Endothelial cell of umbilical vein (primary cell): ENCODE measurements around the gene FOXN1. TPM values are rescaled to one million over a fixed set of nuclear protein-coding genes. Genes with fewer than 3 reads are reported as not detected.

ENCODE experiments used
- BruUV-seq: library from RNA; stranded (reverse); fragments of 400-500 nt; replicated peaks from 2 replicates; lab custom pipeline; 2021; lab: Mats Ljungman, UMichigan
- CTCF ChIA-PET: fragments of 300-600, 350-600 bp; sonication (Branson Sonifier 250); formaldehyde crosslinking; loops from one replicate; lab custom pipeline; 2021; ENCODE audit warnings: antibody characterized with exemption, inconsistent platforms; lab: Charles Lee
- POLR2A ChIA-PET: fragments of 300-600, 350-600 bp; sonication (Branson Sonifier 250); formaldehyde crosslinking; loops from one replicate; lab custom pipeline; 2021; ENCODE audit warnings: antibody characterized with exemption, inconsistent platforms; lab: Charles Lee
- DNase-seq: peaks from one replicate; pipeline ENCODE4 v3.0.0-alpha.2; 2011; ENCODE audit warnings: low read depth, low spot score
- FAIRE-seq: peaks from 2 replicates; lab custom pipeline; 2011; peaks lifted over from hg19 to GRCh38; lab: Jason Lieb, UNC
- H2AFZ ChIP-seq: 2 replicates; pipeline ENCODE4 v1.6.0; 2012; ENCODE audit warnings: low read depth, low read length, control low read depth, inconsistent platforms
- H3K27ac ChIP-seq: 2 replicates; pipeline ENCODE4 v1.5.1; 2011; ENCODE audit warnings: low read depth, mild to moderate bottlenecking, control low read depth, low read length, moderate library complexity; ENCODE audit not compliant: insufficient read depth
- H3K27me3 ChIP-seq, 2 experiments: 2 replicates each; pipeline versions ENCODE4 v1.6.0 to v1.6.1; 2011; ENCODE audit warnings: low read length in 2 of 2, mixed read lengths in 1 of 2; ENCODE audit not compliant: control insufficient read depth in 2 of 2, insufficient read depth in 2 of 2
- H3K36me3 ChIP-seq, 2 experiments: 2 replicates in 1 of 2; 3 replicates in 1 of 2; pipeline ENCODE4 v1.5.1; 2011; ENCODE audit warnings: low read length in 2 of 2, mild to moderate bottlenecking in 1 of 2, moderate library complexity in 1 of 2; ENCODE audit not compliant: control insufficient read depth in 2 of 2, insufficient read depth in 2 of 2; ENCODE audit errors: extremely low read depth in 1 of 2
- H3K4me1 ChIP-seq: 3 replicates; pipeline ENCODE4 v1.5.1; 2011; ENCODE audit warnings: mild to moderate bottlenecking, low read length; ENCODE audit not compliant: control insufficient read depth, insufficient read depth; ENCODE audit errors: extremely low read depth
- H3K4me2 ChIP-seq: 2 replicates; pipeline ENCODE4 v1.6.1; 2011; ENCODE audit warnings: low read length, control low read depth, mixed read lengths; ENCODE audit not compliant: insufficient read depth
- H3K4me3 ChIP-seq, 3 experiments: fragments of 200-600 bp in 1 of 3; sonication (generic), shearing (Covaris generic) in 1 of 3; replicated peaks in 1 of 3; 2 replicates each; pipeline ENCODE4 v1.5.1; 2011 to 2016; ENCODE audit warnings: control low read depth in 3 of 3, low read length in 3 of 3, mild to moderate bottlenecking in 2 of 3, inconsistent platforms in 1 of 3, low read depth in 1 of 3, moderate library complexity in 1 of 3; ENCODE audit not compliant: insufficient read depth in 1 of 3
- H3K79me2 ChIP-seq: 2 replicates; pipeline ENCODE4 v1.6.0; 2012; ENCODE audit warnings: low read length, inconsistent platforms; ENCODE audit not compliant: control insufficient read depth, insufficient read depth
- H3K9ac ChIP-seq: replicated peaks from 2 replicates; pipeline ENCODE3; 2011; ENCODE audit warnings: low read length, control low read depth; ENCODE audit not compliant: insufficient read depth; ENCODE audit errors: extremely low read depth
- H3K9me1 ChIP-seq: replicated peaks from 3 replicates; pipeline ENCODE4 v1.6.0; 2011; ENCODE audit warnings: mild to moderate bottlenecking, low read length; ENCODE audit not compliant: control insufficient read depth, insufficient read depth; ENCODE audit errors: extremely low read depth
- H3K9me3 ChIP-seq: replicated peaks from 2 replicates; pipeline ENCODE4 v1.5.1; 2012; ENCODE audit warnings: low read length, inconsistent platforms; ENCODE audit not compliant: control insufficient read depth, insufficient read depth
- H4K20me1 ChIP-seq: replicated peaks from 2 replicates; pipeline ENCODE3; 2011; ENCODE audit warnings: mild to moderate bottlenecking, low read length; ENCODE audit not compliant: control insufficient read depth, insufficient read depth; ENCODE audit errors: extremely low read depth
- EZH2 ChIP-seq: IDR thresholded peaks from 2 replicates; pipeline ENCODE4 v1.6.1; 2012; ENCODE audit warnings: borderline replicate concordance, low read depth, mild to moderate bottlenecking, moderate library complexity, low read length, inconsistent platforms; ENCODE audit not compliant: severe bottlenecking
- FOS ChIP-seq: IDR thresholded peaks from 2 replicates; pipeline ENCODE4 v1.6.1; 2011; ENCODE audit warnings: mild to moderate bottlenecking, low read length, moderate library complexity, borderline replicate concordance; ENCODE audit not compliant: insufficient read depth
- GATA2 ChIP-seq: IDR thresholded peaks from 2 replicates; pipeline ENCODE4 v1.7.0; 2011; ENCODE audit warnings: low read depth, mild to moderate bottlenecking, moderate library complexity, mixed read lengths, low read length; ENCODE audit not compliant: insufficient read length, insufficient read depth
- JUN ChIP-seq: IDR thresholded peaks from 2 replicates; pipeline ENCODE4 v1.6.1; 2011; ENCODE audit warnings: borderline replicate concordance, low read depth; ENCODE audit not compliant: insufficient read length, insufficient read depth
- MAX ChIP-seq: IDR thresholded peaks from 2 replicates; pipeline ENCODE4 v1.6.1; 2011; ENCODE audit not compliant: insufficient read depth, insufficient read length
- MYC ChIP-seq: IDR thresholded peaks from one replicate; pipeline ENCODE4 v1.6.1; 2011; ENCODE audit warnings: mild to moderate bottlenecking, low read depth, low read length
- POLR2A ChIP-seq: IDR thresholded peaks from 2 replicates; pipeline ENCODE4 v1.6.1; 2012; ENCODE audit warnings: low read depth, mild to moderate bottlenecking, control low read depth, low read length
- POLR2AphosphoS5 ChIP-seq: IDR thresholded peaks from 2 replicates; pipeline ENCODE4 v1.6.1; 2012; ENCODE audit warnings: low read depth, mild to moderate bottlenecking, control low read depth, low read length, moderate library complexity; ENCODE audit not compliant: insufficient read depth
- dilution Hi-C: fragments of 300-500 bp; cut with MboI; formaldehyde crosslinking; loops from one replicate; pipeline ENCODE4 v1.15.0; 2019; ENCODE audit warnings: low sequenced_read_pairs; ENCODE audit not compliant: extremely low pct_ligation_motif_present
- intact Hi-C: fragments of 100-400 bp; cut with micrococcal nuclease; formaldehyde crosslinking; loops from one replicate; pipeline ENCODE4 v1.10.0; 2022
- polyA plus RNA-seq, 4 experiments: library from polyadenylated mRNA; depleted of rRNA in 3 of 4; stranded (reverse) in 3 of 4; unstranded in 1 of 4; fragments of >200 nt; gene quantifications; 2 replicates each; pipeline versions ENCODE4 v1.2.1 to v1.2.3, GENCODE V29; 2011 to 2012; ENCODE audit warnings: missing spikeins in 1 of 4
- total RNA-seq: library from RNA; stranded (reverse); gene quantifications from 2 replicates; pipeline ENCODE4 v1.2.3, GENCODE V29; 2021
- TF ChIP-seq, protein P1 (sequence below), 2 donors: IDR thresholded peaks; 1 replicate in 1 of 2; 2 replicates in 1 of 2; pipeline ENCODE4 v1.5.1; 2011; ENCODE audit warnings: low read length in 2 of 2, mild to moderate bottlenecking in 2 of 2, moderate library complexity in 2 of 2, control low read depth in 1 of 2, inconsistent platforms in 1 of 2, low read depth in 1 of 2; ENCODE audit not compliant: insufficient read depth in 1 of 2; ENCODE audit errors: extremely low read depth in 1 of 2

FOXN1 gene
- total and polyA plus RNA-seq, 2 donors (not counting 3 experiments of a cell fraction or from before 2014, with no cell fraction given), result not detected

DNA sequence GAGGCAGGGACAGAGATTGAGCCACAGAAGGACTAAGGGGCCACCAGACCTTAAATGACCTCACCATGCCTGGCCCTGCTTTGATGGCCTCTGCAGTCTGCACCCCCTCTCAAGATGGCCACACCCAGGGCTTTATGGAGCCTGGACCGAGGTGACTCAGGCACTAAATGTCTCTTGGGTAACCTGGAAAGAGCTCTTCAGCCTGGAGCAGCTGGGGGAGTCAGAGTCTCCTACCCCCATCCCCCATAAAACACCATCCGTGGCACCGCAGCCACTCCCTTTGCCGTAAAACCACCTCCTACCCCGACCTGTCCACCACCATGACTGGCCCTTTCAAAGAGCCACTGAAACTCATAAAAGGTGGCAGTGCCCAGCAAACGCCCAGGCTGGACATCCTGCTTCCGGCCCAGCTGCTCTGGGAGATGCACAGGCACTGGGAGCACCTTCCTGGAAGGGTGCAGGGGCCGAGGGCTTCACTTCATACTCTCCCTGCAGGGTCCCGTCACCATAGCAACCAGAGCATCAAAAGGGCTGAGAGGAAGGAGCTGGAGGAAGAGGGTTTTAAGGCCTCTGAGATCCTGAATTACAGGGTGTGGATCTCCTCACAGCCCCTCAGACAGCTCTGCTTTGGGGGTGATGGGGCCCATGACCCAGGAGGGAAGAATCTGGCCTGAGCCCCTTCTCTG lies 22.3 kb downstream of the FOXN1 start:
- no peak for FAIRE-seq
- no peaks in the 10 kb centered on the region for H3K27me3 ChIP-seq
- no peak overlapping the region for H3K4me2 ChIP-seq
- H3K4me1 ChIP-seq, result no peaks in the 10 kb centered on the region
- H2AFZ ChIP-seq, result no peak overlapping the region
- H3K4me3 ChIP-seq, result no peak overlapping the region
- no TSS peak for BruUV-seq
- no peaks in the 10 kb centered on the region for H3K9me1 ChIP-seq
- no peaks in the 10 kb centered on the region for H4K20me1 ChIP-seq
- H3K36me3 ChIP-seq, result no peaks in the 10 kb centered on the region
- no peak overlapping the region for H3K9ac ChIP-seq
- no peak for DNase-seq
- no peaks in the 10 kb centered on the region for H3K79me2 ChIP-seq
- no peak overlapping the region for H3K27ac ChIP-seq
- POLR2A ChIA-PET, result no interaction called here
- dilution Hi-C loops (no loop called here), intact Hi-C loops (no loop called here)
- no peaks in the 10 kb centered on the region for H3K9me3 ChIP-seq
- CTCF ChIA-PET, result interaction anchor here (1.2 kb wide), 1 partner anchor 33 kb away, joined by 3 read pairs; no protein-coding TSS in a partner anchor
- TF ChIP-seq POLR2A (no peak), GATA2 (no peak), MAX (no peak), MYC (no peak), POLR2AphosphoS5 (no peak), FOS (no peak), EZH2 (no peak), JUN (no peak)
- TF ChIP-seq, protein P1, sequence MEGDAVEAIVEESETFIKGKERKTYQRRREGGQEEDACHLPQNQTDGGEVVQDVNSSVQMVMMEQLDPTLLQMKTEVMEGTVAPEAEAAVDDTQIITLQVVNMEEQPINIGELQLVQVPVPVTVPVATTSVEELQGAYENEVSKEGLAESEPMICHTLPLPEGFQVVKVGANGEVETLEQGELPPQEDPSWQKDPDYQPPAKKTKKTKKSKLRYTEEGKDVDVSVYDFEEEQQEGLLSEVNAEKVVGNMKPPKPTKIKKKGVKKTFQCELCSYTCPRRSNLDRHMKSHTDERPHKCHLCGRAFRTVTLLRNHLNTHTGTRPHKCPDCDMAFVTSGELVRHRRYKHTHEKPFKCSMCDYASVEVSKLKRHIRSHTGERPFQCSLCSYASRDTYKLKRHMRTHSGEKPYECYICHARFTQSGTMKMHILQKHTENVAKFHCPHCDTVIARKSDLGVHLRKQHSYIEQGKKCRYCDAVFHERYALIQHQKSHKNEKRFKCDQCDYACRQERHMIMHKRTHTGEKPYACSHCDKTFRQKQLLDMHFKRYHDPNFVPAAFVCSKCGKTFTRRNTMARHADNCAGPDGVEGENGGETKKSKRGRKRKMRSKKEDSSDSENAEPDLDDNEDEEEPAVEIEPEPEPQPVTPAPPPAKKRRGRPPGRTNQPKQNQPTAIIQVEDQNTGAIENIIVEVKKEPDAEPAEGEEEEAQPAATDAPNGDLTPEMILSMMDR (IDR thresholded peaks at IDR 0.05; ENCODE audit: extremely low read depth in 1 of 2, insufficient read depth in 1 of 2, low read depth in 1 of 2, low read length in 2 of 2), result no peak
